ENCODE data around the gene MYO18B.

MYO18B gene

GRCh38 chr22:25711491-25711890 lies 30.5 kb upstream of the MYO18B start:
- no peak for TF ChIP-seq CTCF (IDR thresholded peaks at IDR 0.05; ENCODE audit: low read depth, low read length)
- TF ChIP-seq MYC (IDR thresholded peaks at IDR 0.05; ENCODE audit: low read depth, low read length): no peak
- TF ChIP-seq POLR2A (IDR thresholded peaks at IDR 0.05; ENCODE audit: extremely low read depth, insufficient read length): no peak
- no peak for TF ChIP-seq MAX (IDR thresholded peaks at IDR 0.05; ENCODE audit: low read depth, low read length)
- DNase-seq (ENCODE audit: low read depth): no peak
- no peak overlapping the region for H3K4me3 ChIP-seq (ENCODE audit: low read depth, low read length)

DNA sequence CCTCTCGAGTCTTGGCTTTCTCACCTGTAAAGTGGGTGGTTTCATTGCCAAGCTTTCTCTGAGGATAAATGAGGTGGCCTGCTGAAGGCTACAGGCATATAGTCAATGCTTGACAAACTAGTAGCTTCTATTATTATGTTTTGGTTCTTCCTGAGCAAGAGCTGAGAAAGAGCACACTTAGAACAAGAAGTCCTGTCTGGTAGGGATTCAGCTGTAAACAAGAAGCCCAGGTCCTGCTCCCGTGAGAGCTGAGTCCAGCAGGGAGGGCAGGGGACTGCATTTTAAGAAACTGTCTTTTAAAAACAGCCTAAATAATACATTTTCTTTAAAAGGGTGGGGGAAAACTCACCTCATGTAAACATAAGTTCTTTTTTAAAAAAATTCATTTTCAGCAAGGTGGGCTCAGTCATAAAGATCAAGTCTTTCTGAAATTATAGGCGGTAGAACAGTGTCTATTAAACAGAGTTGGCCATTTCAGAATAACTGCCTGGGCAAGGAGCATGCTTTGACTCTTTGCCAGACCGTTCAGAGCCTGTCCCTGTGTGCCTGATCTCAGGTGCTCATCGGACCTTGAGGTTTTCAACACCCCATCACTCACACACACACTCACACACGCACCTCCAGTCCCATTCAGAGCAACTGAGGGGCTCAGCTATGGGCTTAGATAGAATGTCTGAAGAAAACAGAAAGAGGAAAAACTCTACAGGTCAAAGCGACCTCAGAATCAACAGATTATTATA lies 29.2 kb upstream of the MYO18B start:
- DNase-seq (ENCODE audit: low read depth): no peak
- TF ChIP-seq POLR2A (IDR thresholded peaks at IDR 0.05; ENCODE audit: extremely low read depth, insufficient read length) (no peak), CTCF (IDR thresholded peaks at IDR 0.05; ENCODE audit: low read depth, low read length) (no peak), MYC (IDR thresholded peaks at IDR 0.05; ENCODE audit: low read depth, low read length) (no peak), MAX (IDR thresholded peaks at IDR 0.05; ENCODE audit: low read depth, low read length) (no peak)
- H3K4me3 ChIP-seq (ENCODE audit: low read depth, low read length): no peak overlapping the region

DNA sequence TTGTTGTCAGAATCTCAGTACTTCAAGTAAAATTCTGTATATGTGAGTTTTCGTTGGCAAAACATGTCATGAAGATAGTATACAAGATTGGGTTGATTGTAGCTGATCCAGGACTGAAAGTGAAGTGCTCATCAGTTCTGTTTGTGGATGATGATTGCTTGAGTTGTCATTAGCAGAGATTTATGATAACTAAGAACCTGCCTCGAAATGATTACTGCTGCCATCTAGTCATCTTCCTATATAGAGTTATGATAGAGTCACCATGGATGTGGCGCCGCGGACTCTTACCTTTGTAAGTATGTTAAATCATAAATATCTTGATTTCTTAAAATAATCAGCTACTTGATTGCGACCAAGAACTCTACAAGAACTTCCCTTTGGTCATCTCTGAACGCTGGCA lies 27.9 kb upstream of the MYO18B start:
- no peak overlapping the region for H3K4me3 ChIP-seq (ENCODE audit: low read depth, low read length)
- DNase-seq (ENCODE audit: low read depth): no peak
- no peak for TF ChIP-seq MAX (IDR thresholded peaks at IDR 0.05; ENCODE audit: low read depth, low read length)
- TF ChIP-seq CTCF (IDR thresholded peaks at IDR 0.05; ENCODE audit: low read depth, low read length): no peak
- TF ChIP-seq POLR2A (IDR thresholded peaks at IDR 0.05; ENCODE audit: extremely low read depth, insufficient read length): no peak
- no peak for TF ChIP-seq MYC (IDR thresholded peaks at IDR 0.05; ENCODE audit: low read depth, low read length)

DNA sequence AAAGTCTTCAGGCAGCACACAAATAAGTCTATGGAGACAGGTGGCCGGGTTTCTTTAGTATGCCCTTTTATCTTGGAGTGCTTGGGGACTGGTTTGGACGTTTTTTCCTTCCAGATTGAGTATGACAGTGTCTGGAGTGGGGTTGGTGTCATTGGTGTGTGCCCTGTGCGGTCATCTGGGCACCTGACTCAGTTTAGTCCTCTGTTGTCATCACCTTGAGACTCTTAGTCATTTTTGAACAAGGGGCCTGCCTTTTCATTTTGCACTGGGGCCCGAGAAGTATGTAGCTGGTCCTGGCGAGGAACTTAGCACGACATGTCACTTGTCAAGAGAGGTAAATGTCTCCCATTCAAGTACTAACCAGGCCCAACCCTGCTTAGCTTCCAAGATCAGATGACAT lies 27.2 kb upstream of the MYO18B start:
- no peak for DNase-seq (ENCODE audit: low read depth)
- TF ChIP-seq MAX (IDR thresholded peaks at IDR 0.05; ENCODE audit: low read depth, low read length): no peak
- TF ChIP-seq CTCF (IDR thresholded peaks at IDR 0.05; ENCODE audit: low read depth, low read length): no peak
- TF ChIP-seq POLR2A (IDR thresholded peaks at IDR 0.05; ENCODE audit: extremely low read depth, insufficient read length): no peak
- no peak overlapping the region for H3K4me3 ChIP-seq (ENCODE audit: low read depth, low read length)

GRCh38 chr22:25716637-25717036 lies 25.4 kb upstream of the MYO18B start:
- no peak for DNase-seq (ENCODE audit: low read depth)
- no peak overlapping the region for H3K4me3 ChIP-seq (ENCODE audit: low read depth, low read length)
- TF ChIP-seq CTCF (IDR thresholded peaks at IDR 0.05; ENCODE audit: low read depth, low read length) (no peak), MYC (IDR thresholded peaks at IDR 0.05; ENCODE audit: low read depth, low read length) (no peak), POLR2A (IDR thresholded peaks at IDR 0.05; ENCODE audit: extremely low read depth, insufficient read length) (no peak), MAX (IDR thresholded peaks at IDR 0.05; ENCODE audit: low read depth, low read length) (no peak)

Data from NB4 (cell line).